Nephron progenitor cell (in vitro differentiated cells): Measurements from ENCODE around the gene WT1.

Source experiments
- DNase-seq: peaks from one replicate; pipeline ENCODE4 v3.0.0; 2021
- H3K27ac Mint-ChIP-seq: 2 replicates; pipeline ENCODE4 v1.8.0; 2021; ENCODE audit warnings: mild to moderate bottlenecking, moderate library complexity, mixed read lengths
- H3K27me3 Mint-ChIP-seq: 2 replicates; pipeline ENCODE4 v1.8.0; 2021; ENCODE audit warnings: mild to moderate bottlenecking, low read depth, mixed read lengths; ENCODE audit not compliant: poor library complexity
- H3K36me3 Mint-ChIP-seq: 2 replicates; pipeline ENCODE4 v1.8.0; 2021; ENCODE audit warnings: low read depth, mixed read lengths
- H3K4me1 Mint-ChIP-seq: 2 replicates; pipeline ENCODE4 v1.8.0; 2021; ENCODE audit warnings: mixed read lengths
- H3K4me3 Mint-ChIP-seq: 2 replicates; pipeline ENCODE4 v1.8.0; 2021; ENCODE audit warnings: mild to moderate bottlenecking, moderate library complexity, mixed read lengths
- H3K9me3 Mint-ChIP-seq: 2 replicates; pipeline ENCODE4 v1.8.0; 2021; ENCODE audit warnings: mild to moderate bottlenecking, moderate library complexity, mixed read lengths
- CTCF ChIP-seq: fragments of 200-600 bp; sonication (generic); IDR thresholded peaks from 2 replicates; pipeline ENCODE4 v1.5.0; 2021; ENCODE audit warnings: antibody characterized with exemption

WT1 gene

GRCh38 chr11:32437495-32438345, 2.4 kb upstream of the WT1 start:
- Mint-ChIP-seq H3K9me3 (no peaks in the 10 kb centered on the region), H3K4me3 (peak overlapping the region; percentile 99), H3K36me3 (peaks cover 54% of the 10 kb centered on the region), H3K4me1 (peaks cover 61% of the 10 kb centered on the region), H3K27me3 (peaks cover 86% of the 10 kb centered on the region), H3K27ac (peak overlapping the region; percentile 73)
- TF ChIP-seq CTCF, result no peak
- peak; percentile 61 for DNase-seq

DNA sequence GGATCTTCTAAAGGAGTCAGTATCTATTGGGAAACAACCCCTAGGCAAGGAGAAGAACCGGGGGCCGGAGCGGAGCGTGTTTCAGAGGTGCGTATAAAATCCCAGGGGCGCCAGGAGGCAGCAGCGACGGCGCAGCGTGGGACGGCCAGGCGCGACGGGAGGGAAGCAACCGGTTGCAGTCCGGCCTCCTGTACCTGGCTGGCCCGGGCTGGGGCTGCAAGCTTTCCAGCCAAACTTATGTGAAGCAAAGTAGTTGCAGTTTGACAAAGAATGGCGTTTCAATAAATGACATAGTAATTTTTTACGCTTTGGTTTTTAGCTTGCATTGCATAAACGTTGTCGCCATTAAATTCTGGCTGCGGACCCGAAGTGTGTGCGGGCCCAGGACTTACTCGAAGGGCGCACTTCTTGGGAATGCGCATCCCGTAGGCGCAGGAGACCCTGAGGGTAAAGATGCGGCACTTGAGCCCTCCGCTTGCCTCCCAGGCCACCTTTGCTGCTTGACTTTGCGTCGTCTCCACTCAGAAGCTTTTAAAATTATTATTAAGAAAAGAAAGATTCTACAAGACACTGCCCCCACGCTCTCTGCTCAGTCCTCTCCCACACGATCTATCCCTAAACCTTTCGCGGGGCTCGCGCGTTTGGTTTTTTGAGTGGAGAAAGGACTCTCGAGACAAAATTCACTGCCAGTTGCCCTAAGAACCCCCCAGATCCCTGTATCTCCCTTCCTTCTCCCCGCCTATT, 1.6 kb upstream of the WT1 start:
- peaks cover 61% of the 10 kb centered on the region for H3K4me1 Mint-ChIP-seq
- peaks cover 86% of the 10 kb centered on the region for H3K27me3 Mint-ChIP-seq
- H3K27ac Mint-ChIP-seq, result peak overlapping the region; percentile 73
- peak overlapping the region; percentile 99 for H3K4me3 Mint-ChIP-seq
- no peaks in the 10 kb centered on the region for H3K9me3 Mint-ChIP-seq
- TF ChIP-seq CTCF, result no peak
- peak; percentile 48 for DNase-seq
- peaks cover 56% of the 10 kb centered on the region for H3K36me3 Mint-ChIP-seq

GRCh38 chr11:32435942-32436750, 807 bp upstream of the WT1 start:
- no peaks in the 10 kb centered on the region for H3K9me3 Mint-ChIP-seq
- peaks cover 56% of the 10 kb centered on the region for H3K36me3 Mint-ChIP-seq
- H3K27me3 Mint-ChIP-seq, result peaks cover 86% of the 10 kb centered on the region
- peak overlapping the region; percentile 99 for H3K4me3 Mint-ChIP-seq
- TF ChIP-seq CTCF, result no peak
- peaks cover 60% of the 10 kb centered on the region for H3K4me1 Mint-ChIP-seq
- H3K27ac Mint-ChIP-seq, result peak overlapping the region; percentile 98
- DNase-seq, result peak; percentile 32

DNA sequence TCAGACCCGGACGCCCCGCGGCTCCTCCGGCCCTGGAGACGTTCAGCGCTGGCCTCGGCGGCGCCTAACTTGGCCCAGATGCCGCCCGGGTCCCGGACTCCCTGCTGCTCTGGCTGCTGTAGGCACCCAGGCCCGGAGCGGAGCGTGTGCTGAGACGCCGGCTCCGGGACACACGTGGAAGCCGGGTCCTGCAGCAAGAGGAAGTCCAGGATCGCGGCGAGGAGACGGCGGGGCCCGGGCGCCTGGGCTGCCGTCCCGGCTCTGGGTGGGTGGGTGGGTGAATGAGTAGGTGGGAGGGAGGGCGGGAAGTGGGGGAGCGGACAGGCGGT, 223 bp downstream of the WT1 start:
- Mint-ChIP-seq H3K27me3 (peaks cover 86% of the 10 kb centered on the region), H3K27ac (no peak overlapping the region), H3K4me3 (peak overlapping the region; percentile 99), H3K4me1 (peaks cover 60% of the 10 kb centered on the region), H3K9me3 (no peaks in the 10 kb centered on the region), H3K36me3 (peaks cover 49% of the 10 kb centered on the region)
- TF ChIP-seq CTCF, result no peak
- DNase-seq, result no peak

DNA sequence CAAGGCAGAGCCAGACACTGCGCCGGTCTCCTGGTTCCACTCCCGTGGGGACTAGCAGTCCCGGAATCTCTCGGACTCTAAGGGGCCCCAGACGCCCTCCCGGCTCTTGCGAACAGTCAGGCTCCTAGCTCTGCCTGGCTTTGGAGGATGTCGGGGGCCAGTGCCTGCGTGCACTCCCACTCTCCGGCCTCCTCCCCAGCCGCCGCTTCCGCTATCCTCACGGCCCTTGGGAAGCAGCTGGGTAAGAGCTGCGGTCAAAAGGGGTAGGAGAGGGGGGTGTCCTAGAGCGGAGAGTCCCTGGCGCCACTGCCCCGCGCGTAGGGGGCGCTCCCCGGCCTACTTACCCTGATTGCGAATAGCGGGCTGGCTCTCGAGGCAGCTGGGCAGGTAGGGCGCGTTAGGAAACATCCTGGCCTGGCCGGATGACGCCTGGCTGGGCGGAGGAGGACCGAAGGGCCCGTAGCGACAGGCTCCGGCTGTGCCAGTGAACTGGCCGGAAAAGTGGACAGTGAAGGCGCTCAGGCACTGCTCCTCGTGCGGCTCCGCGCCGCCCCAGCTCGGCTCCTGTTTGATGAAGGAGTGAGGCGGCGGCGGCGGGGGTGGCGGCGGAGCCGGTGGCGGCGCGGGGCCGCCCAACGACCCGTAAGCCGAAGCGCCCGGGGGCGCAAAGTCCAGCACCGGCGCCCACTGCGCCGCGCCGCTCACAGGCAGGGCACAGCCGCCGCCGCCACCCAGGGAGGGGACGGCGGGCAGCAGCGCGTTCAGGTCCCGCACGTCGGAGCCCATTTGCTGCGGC, 785 bp downstream of the WT1 start:
- peaks cover 46% of the 10 kb centered on the region for H3K36me3 Mint-ChIP-seq
- peak overlapping the region; percentile 99 for H3K4me3 Mint-ChIP-seq
- peak overlapping the region; percentile 67 for H3K27ac Mint-ChIP-seq
- peak; percentile 52 for DNase-seq
- peaks cover 86% of the 10 kb centered on the region for H3K27me3 Mint-ChIP-seq
- peaks cover 60% of the 10 kb centered on the region for H3K4me1 Mint-ChIP-seq
- no peaks in the 10 kb centered on the region for H3K9me3 Mint-ChIP-seq
- no peak for TF ChIP-seq CTCF
